Fibroblast of upper back skin (primary cell): ENCODE results near the gene STK38.
A peak's percentile ranks its signal among the peaks of the same experiment; 100 is the strongest.
"Not testable (repeated sequence)": the region's sequence is repeated elsewhere in the genome, so short reads cannot be mapped to it uniquely, and the experiment has no call there.

Experiments used
- DNase-seq: peaks from one replicate; pipeline ENCODE4 v3.0.0-alpha.2; 2013

STK38 gene

GRCh38 chr6:36479256-36479655, 68.0 kb downstream of the STK38 start:
- no peak for DNase-seq

- DNase-seq = no peak
These were observed 69.2 kb downstream of the STK38 start for GRCh38 chr6:36478051-36478526.

- DNase-seq = no peak
These were observed 77.3 kb downstream of the STK38 start for GRCh38 chr6:36469946-36470345.

DNA sequence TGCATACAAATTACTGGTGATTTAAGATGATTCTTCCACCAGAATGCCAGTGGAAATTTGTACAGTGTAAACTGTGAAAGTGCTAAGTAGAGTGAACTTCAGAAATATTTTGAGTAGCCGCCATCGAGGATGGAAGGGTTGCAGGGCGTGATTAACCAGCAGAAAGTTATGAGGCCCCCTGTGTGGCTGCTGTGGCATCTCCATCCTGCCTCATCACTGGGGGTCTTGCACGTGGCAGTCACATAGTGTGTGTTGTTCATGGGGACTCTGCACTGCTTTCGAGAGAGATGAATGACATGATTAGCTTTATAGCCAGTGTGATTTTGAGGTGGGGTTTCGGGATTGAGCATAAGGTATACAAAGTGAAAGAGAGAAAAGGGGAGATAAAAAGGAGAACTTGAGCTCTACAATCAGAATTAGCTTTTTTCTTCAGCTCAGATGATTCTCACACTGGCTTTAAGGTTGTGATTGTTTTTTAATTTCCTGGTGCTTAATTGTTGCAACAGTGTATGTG, 78.1 kb downstream of the STK38 start:
- no peak for DNase-seq

DNA sequence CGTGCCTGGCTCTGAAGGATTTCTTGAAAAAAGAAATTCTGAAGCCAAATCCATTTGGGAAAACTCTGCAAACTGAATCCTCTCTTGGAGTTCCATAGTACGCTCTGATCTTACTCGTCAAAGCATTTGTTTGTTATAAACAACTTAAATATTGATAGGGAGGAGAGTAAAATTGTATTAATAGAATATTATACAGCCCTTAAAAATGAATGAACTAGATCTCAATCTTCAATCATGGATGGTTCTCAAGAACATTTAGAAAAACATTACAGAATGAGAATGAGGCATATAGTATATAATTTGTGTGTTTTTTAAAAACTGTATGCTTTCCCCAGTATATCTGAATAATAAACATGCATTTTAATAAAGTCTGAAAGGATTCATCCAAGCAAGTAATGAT, 79.7 kb downstream of the STK38 start:
- no peak for DNase-seq

DNA sequence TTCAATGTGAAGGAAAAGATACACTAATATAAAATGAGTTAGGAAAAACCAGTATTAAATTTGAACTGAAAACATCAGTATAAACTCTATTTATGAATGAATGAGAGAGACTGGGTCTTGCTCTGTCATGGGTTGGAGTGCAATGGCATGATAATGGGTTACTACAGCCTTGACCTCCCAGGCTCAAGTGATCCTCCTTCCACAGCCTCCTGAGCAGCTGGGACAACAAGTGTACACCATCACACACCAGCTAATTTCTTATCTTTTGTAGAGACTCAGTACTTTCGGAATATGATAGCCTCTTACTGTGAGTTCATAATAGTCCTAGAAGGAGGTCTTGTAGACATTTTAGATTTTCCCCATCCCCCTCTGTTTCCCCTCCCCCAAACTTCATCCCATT, 83.0 kb downstream of the STK38 start:
- no peak for DNase-seq

GRCh38 chr6:36463676-36464075, 83.6 kb downstream of the STK38 start:
- DNase-seq = peak; percentile 41

GRCh38 chr6:36461646-36462045, 85.6 kb downstream of the STK38 start:
- DNase-seq = no peak

DNA sequence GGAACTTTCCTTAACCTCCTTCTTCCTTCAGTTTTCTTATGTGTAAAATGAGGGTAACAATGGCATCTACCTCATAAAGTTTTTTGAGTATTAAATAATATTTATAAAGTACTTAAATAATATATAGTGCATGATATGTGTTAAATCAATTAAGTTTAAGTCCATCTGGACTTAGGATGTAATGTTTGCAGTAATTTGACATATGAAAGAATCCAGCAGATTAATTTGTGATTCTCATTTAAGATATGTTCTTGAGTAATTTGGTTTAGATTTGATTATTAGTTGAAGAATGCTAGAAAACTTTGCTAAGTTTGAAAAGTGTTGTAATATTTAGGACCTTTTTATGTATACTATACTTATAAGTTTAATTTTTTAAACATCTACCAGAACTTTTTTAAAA, 86.4 kb downstream of the STK38 start:
- no peak for DNase-seq

DNA sequence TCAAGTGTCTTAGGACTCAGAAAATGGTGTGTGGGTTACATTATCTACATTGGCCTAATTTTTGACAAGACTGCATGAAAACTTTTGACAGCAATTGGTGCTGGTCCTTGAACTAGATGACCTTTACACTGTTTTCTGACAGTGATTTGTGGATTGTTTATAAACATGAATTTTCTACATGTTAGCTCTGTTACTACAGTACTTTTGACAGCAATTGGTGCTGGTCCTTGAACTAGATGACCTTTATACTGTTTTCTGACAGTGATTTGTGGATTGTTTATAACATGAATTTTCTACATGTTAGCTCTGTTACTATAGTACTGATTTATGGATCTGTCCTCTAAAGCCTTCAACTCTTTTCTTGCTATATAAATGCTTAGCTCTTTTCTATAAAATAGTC, 87.8 kb downstream of the STK38 start:
- DNase-seq = no peak

DNA sequence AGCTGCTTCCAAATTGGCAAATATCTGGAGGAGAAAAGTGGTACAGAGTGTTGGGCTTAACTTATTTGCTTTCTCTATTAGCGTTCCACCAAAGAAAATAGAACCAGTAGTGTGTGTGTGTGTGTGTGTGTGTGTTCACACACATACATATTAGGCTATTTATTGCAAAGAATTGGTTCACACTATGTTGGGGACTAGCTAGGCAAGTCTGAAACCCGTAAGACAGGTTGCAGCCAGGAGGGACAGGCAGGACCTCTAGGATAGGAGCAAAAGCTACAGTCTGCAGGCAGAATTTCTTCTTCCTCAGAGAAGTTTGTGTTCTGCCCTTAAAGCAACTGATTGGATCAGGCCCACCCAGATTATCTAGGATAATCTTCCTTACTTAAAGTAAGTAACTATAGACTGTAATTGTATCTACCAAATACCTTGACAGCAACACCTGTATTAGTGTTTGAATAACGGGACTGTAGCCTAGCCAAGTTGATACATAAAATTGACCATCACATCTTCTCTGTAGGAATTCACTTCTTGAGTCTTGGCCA, 91.7 kb downstream of the STK38 start:
- no peak for DNase-seq

DNA sequence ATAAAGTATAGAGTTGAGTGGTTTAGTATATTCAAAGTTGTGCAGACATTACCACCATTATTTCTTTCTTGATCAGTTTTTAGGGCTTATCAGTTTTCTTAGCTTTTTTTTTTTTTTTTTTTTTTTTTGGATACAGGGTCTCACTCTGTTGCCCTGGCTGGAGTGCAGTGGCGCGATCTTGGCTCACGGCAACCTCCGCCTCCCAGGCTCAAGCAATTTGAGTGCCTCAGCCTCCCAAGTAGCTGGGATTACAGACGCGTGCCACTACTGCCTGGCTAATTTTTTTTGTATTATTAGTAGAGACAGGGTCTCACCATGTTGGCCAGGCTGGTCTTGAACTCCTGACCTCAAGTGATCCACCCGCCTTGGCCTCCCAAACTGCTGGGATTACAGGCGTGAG, 94.4 kb downstream of the STK38 start:
- DNase-seq = not testable (repeated sequence)

GRCh38 chr6:36449173-36449572, 98.1 kb downstream of the STK38 start:
- DNase-seq = not testable (repeated sequence)

DNA sequence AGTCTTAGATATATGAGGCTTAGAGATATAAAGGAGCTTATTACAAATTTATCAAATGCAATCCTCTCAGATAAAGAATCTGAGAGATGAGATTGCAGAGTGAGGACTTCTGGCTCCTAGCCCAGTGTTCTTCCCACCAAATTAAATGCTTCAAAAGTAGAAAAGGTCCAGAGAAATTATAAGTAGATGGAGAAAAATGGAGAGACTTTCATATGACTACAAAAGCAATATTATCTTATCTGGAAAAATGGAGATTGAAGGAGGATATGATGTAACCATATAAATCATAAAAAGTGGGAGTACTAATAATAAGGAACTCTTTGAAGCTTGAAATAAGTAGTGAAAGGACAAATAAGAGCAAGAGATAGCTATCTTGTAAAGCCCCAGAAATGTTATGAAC, 101.7 kb downstream of the STK38 start:
- DNase-seq = no peak

DNA sequence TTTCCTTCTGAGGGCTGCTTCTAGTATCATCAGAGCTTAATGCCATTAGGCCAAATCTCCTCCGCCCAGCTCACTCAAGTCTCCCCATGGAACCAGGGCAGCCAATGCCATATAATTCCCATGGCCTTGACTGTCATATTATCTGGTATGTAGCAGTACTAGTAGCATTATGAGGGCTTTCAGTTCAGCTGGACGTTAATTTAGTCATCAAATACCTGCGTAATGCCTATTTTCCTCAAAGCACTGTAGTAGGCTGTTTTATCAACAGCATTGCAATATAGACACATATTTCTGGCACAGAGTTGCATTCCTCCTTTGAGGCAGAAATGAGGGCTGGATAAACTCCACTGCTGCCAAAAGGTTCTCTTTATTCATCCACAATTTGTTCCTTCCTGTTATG, 102.8 kb downstream of the STK38 start:
- DNase-seq = peak; percentile 81
